Measurements from ENCODE around the gene GRIK4. TPM values are rescaled to one million over a fixed set of nuclear protein-coding genes. Genes with fewer than 3 reads are reported as not detected.

Gene GRIK4
- total RNA-seq, 3 donors from 2014 or later (not counting 1 experiment from before 2014, with no cell fraction given): 2.2 to 32.3 (median 21.9) TPM

DNA sequence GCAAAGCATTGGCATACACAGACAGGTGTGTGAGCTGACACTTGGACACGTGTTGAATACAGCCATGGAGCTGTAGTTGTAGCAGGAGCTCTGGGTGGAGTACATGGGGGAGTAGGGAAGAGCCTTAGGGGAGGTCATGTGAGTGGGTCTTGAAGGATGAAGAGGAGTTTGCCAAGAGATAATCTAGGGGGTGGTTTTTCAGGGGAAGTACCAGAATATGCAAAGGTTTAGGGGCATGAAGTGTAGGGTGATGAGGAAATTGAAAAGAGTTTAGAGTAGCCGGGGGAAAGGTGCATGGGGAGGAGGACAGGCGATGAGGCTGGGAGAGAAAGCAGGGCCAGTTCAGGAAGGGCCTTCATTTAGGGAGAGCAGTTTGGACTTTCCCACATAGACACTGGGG lies 74.5 kb downstream of the GRIK4 start:
- DNase-seq: no peak
- H3K9me3 Mint-ChIP-seq: peaks cover 0 to 4% of the 10 kb centered on the region in 2 donors
- Histone ChIP-seq H3K4me1 (ENCODE audit: control insufficient read depth, insufficient read depth, low read length) (no peaks in the 10 kb centered on the region), H3K9me3 (ENCODE audit: control insufficient read depth, insufficient read depth, low read length) (no peaks in the 10 kb centered on the region), H3K27me3 (ENCODE audit: control insufficient read depth, insufficient read depth, low read length) (no peaks in the 10 kb centered on the region), H3K4me3 (ENCODE audit: low read length) (no peak overlapping the region), H3K27ac (ENCODE audit: low read length) (no peak overlapping the region), H3K36me3 (ENCODE audit: control insufficient read depth, insufficient read depth, low read length) (no peaks in the 10 kb centered on the region)
- H3K27me3 Mint-ChIP-seq (ENCODE audit: low read depth in 2 of 2): peaks cover 2 to 38% of the 10 kb centered on the region in 2 donors
- TF ChIP-seq CTCF (IDR thresholded peaks at IDR 0.05): no peak
- ATAC-seq: no peak
- peak overlapping the region in 1 of 2 donors; percentile 10 for H3K27ac Mint-ChIP-seq
- intact Hi-C loops (cut with micrococcal nuclease): no loop called here
- H3K36me3 Mint-ChIP-seq: no peaks in the 10 kb centered on the region
- WGBS (ENCODE audit: insufficient coverage): 56% methylated on average over 3 of the region's 3 CpGs
- peaks cover 0 to 9% of the 10 kb centered on the region in 2 donors for H3K4me1 Mint-ChIP-seq
- H3K4me3 Mint-ChIP-seq: no peak overlapping the region

DNA sequence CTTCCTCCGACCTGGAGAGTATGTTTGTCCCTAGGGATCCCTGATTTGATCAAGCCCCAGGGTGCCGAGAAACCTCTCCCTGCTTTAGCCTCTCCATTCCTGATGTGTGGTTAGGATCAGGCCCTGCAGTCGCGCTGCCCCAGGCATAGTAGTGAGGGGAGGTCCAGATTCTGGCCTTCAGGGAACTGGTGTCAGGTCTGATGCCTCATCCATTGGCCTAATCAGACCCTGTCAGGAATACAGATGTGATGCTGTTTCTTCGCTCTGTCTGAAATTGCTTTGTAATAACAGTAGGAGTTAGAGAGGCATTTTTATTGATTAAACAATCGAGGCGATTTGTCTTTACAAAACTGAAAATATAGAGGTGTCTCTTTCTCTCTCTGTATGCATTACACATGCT lies 75.2 kb downstream of the GRIK4 start:
- Histone ChIP-seq H3K27ac (ENCODE audit: low read length) (no peak overlapping the region), H3K9me3 (ENCODE audit: control insufficient read depth, insufficient read depth, low read length) (no peaks in the 10 kb centered on the region), H3K27me3 (ENCODE audit: control insufficient read depth, insufficient read depth, low read length) (no peaks in the 10 kb centered on the region), H3K4me1 (ENCODE audit: control insufficient read depth, insufficient read depth, low read length) (no peaks in the 10 kb centered on the region), H3K4me3 (ENCODE audit: low read length) (no peak overlapping the region), H3K36me3 (ENCODE audit: control insufficient read depth, insufficient read depth, low read length) (no peaks in the 10 kb centered on the region)
- DNase-seq: no peak
- H3K4me3 Mint-ChIP-seq: no peak overlapping the region
- TF ChIP-seq CTCF (IDR thresholded peaks at IDR 0.05): no peak
- peaks cover 2 to 38% of the 10 kb centered on the region in 2 donors for H3K27me3 Mint-ChIP-seq (ENCODE audit: low read depth in 2 of 2)
- peaks cover 0 to 9% of the 10 kb centered on the region in 2 donors for H3K4me1 Mint-ChIP-seq
- 96% methylated on average over 5 of the region's 7 CpGs for WGBS (ENCODE audit: insufficient coverage)
- H3K9me3 Mint-ChIP-seq: peaks cover 0 to 4% of the 10 kb centered on the region in 2 donors
- H3K27ac Mint-ChIP-seq: no peak overlapping the region
- ATAC-seq: no peak
- no peaks in the 10 kb centered on the region for H3K36me3 Mint-ChIP-seq
- intact Hi-C loops (cut with micrococcal nuclease): no loop called here

DNA sequence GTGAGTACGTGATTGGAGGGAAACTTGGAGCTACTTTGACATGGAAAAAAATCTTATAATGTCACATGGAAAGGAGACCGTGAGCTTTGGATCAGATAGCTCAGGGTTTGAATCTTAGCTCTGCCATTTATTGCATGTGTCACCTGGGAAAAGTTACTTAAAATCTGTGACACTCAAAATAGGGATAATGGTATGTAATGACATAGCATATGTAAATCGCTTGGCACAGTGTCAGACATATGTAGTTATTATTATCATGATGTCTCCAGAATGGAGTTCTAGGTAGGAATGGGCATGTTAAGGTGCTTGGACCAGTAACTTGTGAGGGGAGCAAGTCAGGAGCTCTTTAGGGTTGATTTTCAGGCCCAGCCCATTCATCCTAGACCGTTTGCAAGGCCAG lies 75.8 kb downstream of the GRIK4 start:
- no peak for TF ChIP-seq CTCF (IDR thresholded peaks at IDR 0.05)
- Histone ChIP-seq H3K27me3 (ENCODE audit: control insufficient read depth, insufficient read depth, low read length) (no peaks in the 10 kb centered on the region), H3K9me3 (ENCODE audit: control insufficient read depth, insufficient read depth, low read length) (no peaks in the 10 kb centered on the region), H3K4me3 (ENCODE audit: low read length) (no peak overlapping the region), H3K4me1 (ENCODE audit: control insufficient read depth, insufficient read depth, low read length) (no peaks in the 10 kb centered on the region), H3K36me3 (ENCODE audit: control insufficient read depth, insufficient read depth, low read length) (no peaks in the 10 kb centered on the region), H3K27ac (ENCODE audit: low read length) (no peak overlapping the region)
- WGBS (ENCODE audit: insufficient coverage): 92% methylated on average over 4 of the region's 4 CpGs
- no peaks in the 10 kb centered on the region for H3K36me3 Mint-ChIP-seq
- no peak for ATAC-seq
- H3K9me3 Mint-ChIP-seq: peaks cover 0 to 4% of the 10 kb centered on the region in 2 donors
- intact Hi-C loops (cut with micrococcal nuclease): no loop called here
- H3K27ac Mint-ChIP-seq: no peak overlapping the region
- no peak overlapping the region for H3K4me3 Mint-ChIP-seq
- DNase-seq: no peak
- H3K27me3 Mint-ChIP-seq (ENCODE audit: low read depth in 2 of 2): peaks cover 2 to 38% of the 10 kb centered on the region in 2 donors
- peaks cover 0 to 9% of the 10 kb centered on the region in 2 donors for H3K4me1 Mint-ChIP-seq

- no peaks in the 10 kb centered on the region for H3K36me3 Mint-ChIP-seq
- H3K27me3 Mint-ChIP-seq (ENCODE audit: low read depth in 2 of 2): peaks cover 7 to 20% of the 10 kb centered on the region in 2 donors
- H3K4me1 ChIP-seq (ENCODE audit: control insufficient read depth, insufficient read depth, low read length): no peaks in the 10 kb centered on the region
- no peak for ATAC-seq
- no peak for TF ChIP-seq CTCF (IDR thresholded peaks at IDR 0.05)
- intact Hi-C loops (cut with micrococcal nuclease): no loop called here
- WGBS (ENCODE audit: insufficient coverage): 84% methylated on average over 11 of the region's 11 CpGs
- no peak overlapping the region for H3K4me3 ChIP-seq (ENCODE audit: low read length)
- H3K27me3 ChIP-seq (ENCODE audit: control insufficient read depth, insufficient read depth, low read length): no peaks in the 10 kb centered on the region
- DNase-seq: no peak
- peaks cover 0 to 17% of the 10 kb centered on the region in 2 donors for H3K4me1 Mint-ChIP-seq
- no peak overlapping the region for H3K4me3 Mint-ChIP-seq
- H3K9me3 ChIP-seq (ENCODE audit: control insufficient read depth, insufficient read depth, low read length): no peaks in the 10 kb centered on the region
- no peak overlapping the region for H3K27ac ChIP-seq (ENCODE audit: low read length)
- H3K9me3 Mint-ChIP-seq: no peaks in the 10 kb centered on the region
- H3K36me3 ChIP-seq (ENCODE audit: control insufficient read depth, insufficient read depth, low read length): no peaks in the 10 kb centered on the region
- H3K27ac Mint-ChIP-seq: no peak overlapping the region
These were observed 77.8 kb downstream of the GRIK4 start for GRCh38 chr11:120589376-120589775.

Data from natural killer cell (primary cell).